ENCODE results near the gene TMEM45B.

DNA sequence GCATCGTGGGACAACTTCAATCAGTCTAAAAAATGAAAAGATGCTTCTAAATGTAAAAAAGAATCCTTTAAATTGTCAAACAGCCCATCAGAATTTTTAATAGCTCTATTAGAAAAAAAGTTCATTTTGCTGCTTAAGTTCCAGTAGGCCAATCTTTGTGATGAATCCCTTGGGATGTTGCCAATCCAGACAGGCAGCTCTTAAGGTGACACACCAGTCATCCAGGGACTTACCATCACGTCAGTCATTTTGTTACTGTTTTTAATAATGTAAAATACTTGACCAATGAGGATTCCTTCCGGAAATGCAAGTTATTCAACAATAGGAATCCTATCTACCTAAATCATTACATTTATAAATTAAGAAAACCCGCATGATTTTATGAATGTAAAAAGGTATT, 47.8 kb upstream of the TMEM45B start:
- TF ChIP-seq, protein P1, sequence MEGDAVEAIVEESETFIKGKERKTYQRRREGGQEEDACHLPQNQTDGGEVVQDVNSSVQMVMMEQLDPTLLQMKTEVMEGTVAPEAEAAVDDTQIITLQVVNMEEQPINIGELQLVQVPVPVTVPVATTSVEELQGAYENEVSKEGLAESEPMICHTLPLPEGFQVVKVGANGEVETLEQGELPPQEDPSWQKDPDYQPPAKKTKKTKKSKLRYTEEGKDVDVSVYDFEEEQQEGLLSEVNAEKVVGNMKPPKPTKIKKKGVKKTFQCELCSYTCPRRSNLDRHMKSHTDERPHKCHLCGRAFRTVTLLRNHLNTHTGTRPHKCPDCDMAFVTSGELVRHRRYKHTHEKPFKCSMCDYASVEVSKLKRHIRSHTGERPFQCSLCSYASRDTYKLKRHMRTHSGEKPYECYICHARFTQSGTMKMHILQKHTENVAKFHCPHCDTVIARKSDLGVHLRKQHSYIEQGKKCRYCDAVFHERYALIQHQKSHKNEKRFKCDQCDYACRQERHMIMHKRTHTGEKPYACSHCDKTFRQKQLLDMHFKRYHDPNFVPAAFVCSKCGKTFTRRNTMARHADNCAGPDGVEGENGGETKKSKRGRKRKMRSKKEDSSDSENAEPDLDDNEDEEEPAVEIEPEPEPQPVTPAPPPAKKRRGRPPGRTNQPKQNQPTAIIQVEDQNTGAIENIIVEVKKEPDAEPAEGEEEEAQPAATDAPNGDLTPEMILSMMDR (IDR thresholded peaks at IDR 0.05), result no peak
- TF ChIP-seq POLR2A (IDR thresholded peaks at IDR 0.05), result no peak

Data from esophagus squamous epithelium (tissue), 4 donors.